SIG-M5 treated with dmso at 0.1 percent for 504 hours (cell line): ENCODE results near the gene UGT1A1.
"Not testable (repeated sequence)": the region's sequence is repeated elsewhere in the genome, so short reads cannot be mapped to it uniquely, and the experiment has no call there.

Experiments used
- DNase-seq: peaks from one replicate; lab custom pipeline; 2025; ENCODE audit not compliant: unreplicated experiment; lab: John Stamatoyannopoulos, UW

UGT1A1 gene

DNA sequence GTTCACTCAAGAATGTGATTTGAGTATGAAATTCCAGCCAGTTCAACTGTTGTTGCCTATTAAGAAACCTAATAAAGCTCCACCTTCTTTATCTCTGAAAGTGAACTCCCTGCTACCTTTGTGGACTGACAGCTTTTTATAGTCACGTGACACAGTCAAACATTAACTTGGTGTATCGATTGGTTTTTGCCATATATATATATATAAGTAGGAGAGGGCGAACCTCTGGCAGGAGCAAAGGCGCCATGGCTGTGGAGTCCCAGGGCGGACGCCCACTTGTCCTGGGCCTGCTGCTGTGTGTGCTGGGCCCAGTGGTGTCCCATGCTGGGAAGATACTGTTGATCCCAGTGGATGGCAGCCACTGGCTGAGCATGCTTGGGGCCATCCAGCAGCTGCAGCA is at the start of gene UGT1A1:
TSS of gene UGT1A1 (plus strand) at position 228 of the 400 bp plus-strand sequence. CDS start at position 246, 18 bp downstream.
- no peak for DNase-seq

GRCh38 chr2:233711312-233712008 is 48.6 kb upstream of the UGT1A1 start:
- peak; percentile 53 for DNase-seq

DNA sequence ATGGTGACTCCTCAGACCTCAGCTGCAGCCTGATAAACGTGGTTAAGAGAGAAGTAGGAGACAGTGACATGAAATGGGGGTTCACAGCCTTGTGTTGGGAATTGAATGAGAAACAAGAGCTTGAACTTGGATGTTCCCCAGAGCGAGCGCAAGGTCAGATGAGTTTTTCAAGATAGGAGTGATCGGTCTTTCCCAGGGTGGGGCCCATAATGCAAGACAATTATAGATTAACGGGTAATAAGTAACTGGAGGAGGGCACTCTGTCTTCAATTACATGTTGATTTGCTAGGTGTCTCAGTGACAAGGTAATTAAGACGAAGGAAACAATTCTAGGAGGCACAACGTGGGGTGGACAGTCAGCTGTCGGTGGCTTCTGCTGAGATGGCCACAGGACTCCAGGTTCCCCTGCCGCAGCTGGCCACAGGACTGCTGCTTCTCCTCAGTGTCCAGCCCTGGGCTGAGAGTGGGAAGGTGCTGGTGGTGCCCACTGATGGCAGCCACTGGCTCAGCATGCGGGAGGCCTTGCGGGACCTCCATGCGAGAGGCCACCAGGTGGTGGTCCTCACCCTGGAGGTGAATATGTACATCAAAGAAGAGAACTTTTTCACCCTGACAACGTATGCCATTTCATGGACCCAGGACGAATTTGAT is 47.3 kb upstream of the UGT1A1 start, which contains the start of gene UGT1A5:
TSS of gene UGT1A5 (plus strand) at position 297 of the 651 bp plus-strand sequence. CDS start at position 382, 85 bp downstream.
- no peak for DNase-seq

- no peak for DNase-seq
Measured at GRCh38 chr2:233713262-233713615, 46.8 kb upstream of the UGT1A1 start.

DNA sequence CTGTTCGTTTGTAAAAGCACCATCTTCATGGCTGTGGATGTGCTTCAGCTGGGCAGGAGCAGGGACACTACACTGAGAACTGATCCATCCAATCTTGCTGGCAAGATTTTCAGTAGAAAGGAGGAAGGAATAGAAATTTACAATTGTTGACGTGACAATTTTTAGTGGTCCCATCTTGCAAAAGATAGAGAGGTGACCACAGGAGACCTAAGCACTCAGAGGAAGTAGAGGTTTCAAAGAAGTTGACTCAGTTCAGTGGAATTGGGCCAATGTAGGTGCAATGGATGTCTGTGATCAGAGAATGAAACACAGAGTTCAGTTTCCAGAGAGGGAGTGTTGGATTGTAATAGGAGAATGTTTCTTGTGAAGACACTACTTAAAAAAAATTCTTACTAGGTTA is 45.9 kb upstream of the UGT1A1 start:
- DNase-seq = no peak

GRCh38 chr2:233718552-233718951 is 41.5 kb upstream of the UGT1A1 start, which contains the start of gene UGT1A4:
Gene UGT1A4, plus strand, starts transcription at chr2:233718736. Its CDS starts 85 bp downstream, at chr2:233718821.
- DNase-seq = no peak

DNA sequence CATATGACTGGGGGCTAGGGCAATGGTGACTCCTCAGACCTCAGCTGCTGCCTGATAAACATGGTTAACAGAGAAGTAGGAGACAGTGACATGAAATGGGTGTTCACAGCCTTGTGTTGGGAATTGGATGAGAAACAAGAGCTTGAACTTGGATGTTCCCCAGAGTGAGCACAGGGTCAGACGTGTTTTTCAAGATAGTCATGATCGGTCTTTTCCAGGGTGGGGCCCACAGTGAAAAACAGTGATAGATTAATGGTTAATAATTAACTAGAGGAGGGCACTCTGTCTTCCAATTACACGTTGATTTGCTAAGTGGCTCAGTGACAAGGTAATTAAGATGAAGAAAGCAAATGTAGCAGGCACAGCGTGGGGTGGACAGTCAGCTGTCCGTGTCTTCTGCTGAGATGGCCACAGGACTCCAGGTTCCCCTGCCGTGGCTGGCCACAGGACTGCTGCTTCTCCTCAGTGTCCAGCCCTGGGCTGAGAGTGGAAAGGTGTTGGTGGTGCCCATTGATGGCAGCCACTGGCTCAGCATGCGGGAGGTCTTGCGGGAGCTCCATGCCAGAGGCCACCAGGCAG is 31.3 kb upstream of the UGT1A1 start, which contains the start of gene UGT1A3:
TSS of gene UGT1A3 (plus strand) at position 320 of the 579 bp plus-strand sequence. CDS start at position 405, 85 bp downstream.
- no peak for DNase-seq

- not testable (repeated sequence) for DNase-seq
Measured at GRCh38 chr2:233736868-233737653, 23.0 kb upstream of the UGT1A1 start.

DNA sequence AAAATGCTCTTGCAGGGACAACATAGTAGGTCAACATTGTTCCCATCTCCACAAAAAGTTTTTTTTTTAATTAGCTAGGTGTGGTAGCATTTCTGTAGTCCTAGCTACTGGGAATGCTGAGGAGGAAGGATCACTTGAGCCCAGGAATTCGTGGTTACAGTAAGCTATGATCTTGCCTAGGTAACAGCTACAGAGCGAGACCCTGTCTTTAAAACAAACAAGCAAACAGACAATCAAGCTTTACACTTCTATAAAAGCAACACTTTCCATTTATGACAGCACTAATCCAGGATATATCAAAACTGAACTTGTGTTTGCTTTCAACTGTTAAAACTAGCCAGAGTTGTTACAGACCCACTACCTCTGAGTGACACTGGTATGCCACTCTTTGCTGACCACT is 19.2 kb upstream of the UGT1A1 start:
- no peak for DNase-seq

DNA sequence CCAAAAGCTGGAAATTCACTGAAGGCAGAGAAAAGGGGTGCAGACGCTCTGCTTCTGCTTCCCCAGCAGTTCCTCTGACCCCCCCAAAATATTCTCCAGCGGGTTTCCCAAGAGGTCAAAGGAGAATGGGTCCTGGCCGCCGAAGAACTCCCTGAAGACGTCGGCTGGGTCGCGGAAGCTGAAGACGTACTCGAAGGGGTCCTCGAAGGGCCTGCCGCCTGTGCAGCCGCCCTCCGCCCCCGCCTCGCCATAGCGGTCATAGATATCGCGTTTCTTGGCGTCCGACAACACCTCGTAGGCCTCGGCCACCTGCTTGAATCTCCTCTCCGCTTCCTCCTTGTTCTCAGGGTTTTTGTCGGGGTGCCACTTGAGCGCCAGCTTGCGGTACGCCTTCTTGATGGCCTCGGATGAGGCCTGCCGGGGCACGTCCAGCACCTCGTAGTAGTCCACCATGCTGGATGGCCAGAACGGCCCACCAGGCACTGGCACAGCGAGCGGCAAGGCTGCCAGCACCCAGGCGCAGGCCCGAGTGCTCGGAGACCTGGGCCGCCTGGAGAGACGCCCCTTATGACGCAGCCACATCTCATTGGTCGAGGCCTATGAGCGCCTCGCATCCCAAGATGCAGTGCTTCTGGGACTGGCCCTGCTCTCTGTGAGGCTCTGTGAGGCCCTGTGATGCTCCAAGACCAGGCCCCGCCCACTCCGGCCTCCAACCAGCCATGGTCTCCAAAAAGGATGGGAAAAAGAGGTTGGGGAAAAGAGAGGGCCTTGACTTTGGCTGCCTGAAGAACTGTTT is 16.4 kb upstream of the UGT1A1 start:
- no peak for DNase-seq

GRCh38 chr2:233745073-233745755 is 14.9 kb upstream of the UGT1A1 start:
- DNase-seq = no peak

DNA sequence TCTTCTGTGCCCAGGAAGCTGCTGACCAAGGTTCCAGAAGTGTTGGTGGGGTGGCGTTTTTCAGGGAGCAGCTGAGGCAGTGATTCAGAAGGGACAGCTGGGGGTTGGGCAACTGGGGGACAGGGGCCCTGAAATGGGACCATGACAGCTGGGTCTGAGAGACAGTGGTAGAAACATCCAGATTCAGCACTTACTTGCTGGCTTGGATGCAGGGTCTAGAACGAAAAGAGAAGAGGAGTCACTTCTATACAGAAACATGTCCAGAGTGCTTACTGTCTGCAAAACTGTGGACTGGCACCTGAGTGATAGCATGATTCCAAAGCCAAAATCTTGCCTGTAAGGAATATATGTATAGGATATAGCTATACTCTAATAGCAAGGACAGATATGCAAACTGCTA is 14.2 kb upstream of the UGT1A1 start:
- DNase-seq = not testable (repeated sequence)

- no peak for DNase-seq
Measured at GRCh38 chr2:233746475-233747282, 13.4 kb upstream of the UGT1A1 start.

GRCh38 chr2:233747283-233747544 is 12.9 kb upstream of the UGT1A1 start:
- no peak for DNase-seq

DNA sequence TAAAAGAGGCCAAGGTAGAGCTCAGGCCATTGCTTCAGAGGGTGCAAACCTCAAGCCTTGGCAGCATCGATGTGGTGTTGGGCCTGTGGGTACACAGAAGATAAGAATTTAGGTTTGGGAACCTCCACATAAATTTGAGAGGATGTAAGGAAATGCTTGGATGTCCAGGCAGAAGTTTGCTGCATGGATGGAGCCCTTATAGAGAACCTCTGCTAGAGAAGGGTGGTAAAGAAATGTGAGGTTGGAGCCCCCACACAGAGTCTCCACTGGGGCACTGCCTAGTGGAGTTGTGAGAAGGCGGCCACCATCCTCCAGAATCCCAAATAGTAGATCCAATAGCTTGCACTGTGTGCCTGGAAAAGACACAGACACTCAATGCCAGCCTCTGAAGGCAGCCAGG is 9.4 kb upstream of the UGT1A1 start:
- not testable (repeated sequence) for DNase-seq

DNA sequence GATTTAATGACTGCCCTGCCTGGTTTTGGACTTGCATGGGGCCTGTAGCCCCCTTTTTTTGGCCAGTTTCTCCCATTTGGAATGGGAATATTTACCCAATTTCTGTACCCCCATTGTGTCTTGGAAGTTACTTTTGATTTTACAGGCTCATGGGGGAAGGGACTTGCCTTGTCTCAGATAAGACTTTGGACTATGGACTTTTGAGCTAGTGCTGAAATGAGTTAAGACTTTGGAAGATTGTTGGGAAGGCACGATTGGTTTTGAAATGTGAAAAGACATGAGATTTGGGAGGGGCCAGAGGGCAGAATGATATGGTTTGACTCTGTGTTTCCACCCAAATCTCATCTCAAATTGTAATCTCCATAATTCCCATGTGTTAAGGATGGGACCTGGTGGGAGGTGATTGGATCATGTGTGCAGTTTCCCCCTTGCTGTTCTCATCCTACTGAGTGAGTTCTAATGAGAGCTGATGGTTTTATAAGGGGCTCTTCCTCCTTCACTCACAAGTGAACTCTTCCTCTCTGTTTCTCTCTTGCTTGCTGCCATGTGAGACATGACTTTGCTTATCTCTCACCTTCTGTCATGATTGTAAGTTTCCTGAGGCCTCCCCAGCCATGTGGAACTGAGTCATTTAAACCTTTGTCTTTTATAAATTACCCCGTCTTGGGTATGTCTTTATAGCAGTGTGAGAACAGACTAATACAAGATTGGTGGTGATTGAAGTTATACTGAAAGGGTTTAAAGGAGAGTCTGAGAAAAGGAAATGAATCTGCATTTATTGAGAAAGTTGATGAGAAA is 8.7 kb upstream of the UGT1A1 start:
- not testable (repeated sequence) for DNase-seq

- no peak for DNase-seq
Measured at GRCh38 chr2:233754872-233755611, 5.0 kb upstream of the UGT1A1 start.
